ENCODE data around the gene STIP1.
A peak's percentile ranks its signal among the peaks of the same experiment; 100 is the strongest.

Gene STIP1

GRCh38 chr11:64198511-64198910 is 12.5 kb downstream of the STIP1 start:
- DNase-seq (ENCODE audit: low read depth in 3 of 3), result no peak

- no peak for DNase-seq (ENCODE audit: low read depth in 3 of 3)
Measured at GRCh38 chr11:64201543-64201942, 15.6 kb downstream of the STIP1 start.

- DNase-seq (ENCODE audit: low read depth in 3 of 3), result no peak
Measured at GRCh38 chr11:64202992-64203391, 17.0 kb downstream of the STIP1 start.

GRCh38 chr11:64203421-64204079 is 17.6 kb downstream of the STIP1 start:
- DNase-seq (ENCODE audit: low read depth in 3 of 3), result no peak

- DNase-seq (ENCODE audit: low read depth in 3 of 3), result no peak
Measured at GRCh38 chr11:64204080-64204440, 18.1 kb downstream of the STIP1 start.

GRCh38 chr11:64204464-64204989 is 18.6 kb downstream of the STIP1 start:
- DNase-seq (ENCODE audit: low read depth in 3 of 3), result peak in 2 of 3 experiments; percentile 64 to 75

GRCh38 chr11:64206457-64207255 is 20.7 kb downstream of the STIP1 start, which contains the start of gene FERMT3:
Gene FERMT3, plus strand, starts transcription at chr11:64206721. Its CDS starts 644 bp downstream, at chr11:64207365.
- DNase-seq (ENCODE audit: low read depth in 3 of 3), result peak; percentile 58 to 66 (median 63)

GRCh38 chr11:64207256-64208085 is 21.5 kb downstream of the STIP1 start:
- peak; percentile 66 to 76 (median 73) for DNase-seq (ENCODE audit: low read depth in 3 of 3)

- no peak for DNase-seq (ENCODE audit: low read depth in 3 of 3)
Measured at GRCh38 chr11:64208086-64208795, 22.3 kb downstream of the STIP1 start.

- no peak for DNase-seq (ENCODE audit: low read depth in 3 of 3)
Measured at GRCh38 chr11:64208796-64209562, 23.0 kb downstream of the STIP1 start.

- DNase-seq (ENCODE audit: low read depth in 3 of 3), result no peak
Measured at GRCh38 chr11:64209563-64209843, 23.5 kb downstream of the STIP1 start.

- no peak for DNase-seq (ENCODE audit: low read depth in 3 of 3)
Measured at GRCh38 chr11:64210301-64211020, 24.5 kb downstream of the STIP1 start.

GRCh38 chr11:64211181-64211872 is 25.4 kb downstream of the STIP1 start:
- no peak for DNase-seq (ENCODE audit: low read depth in 3 of 3)

- DNase-seq (ENCODE audit: low read depth in 3 of 3), result no peak
Measured at GRCh38 chr11:64216879-64217278, 30.9 kb downstream of the STIP1 start.

- DNase-seq (ENCODE audit: low read depth in 3 of 3), result no peak
Measured at GRCh38 chr11:64218628-64219353, 32.8 kb downstream of the STIP1 start.

- no peak for DNase-seq (ENCODE audit: low read depth in 3 of 3)
Measured at GRCh38 chr11:64219354-64219684, 33.3 kb downstream of the STIP1 start.

GRCh38 chr11:64219755-64220154 is 33.8 kb downstream of the STIP1 start:
- DNase-seq (ENCODE audit: low read depth in 3 of 3), result no peak

- no peak for DNase-seq (ENCODE audit: low read depth in 3 of 3)
Measured at GRCh38 chr11:64220271-64220670, 34.3 kb downstream of the STIP1 start.

GRCh38 chr11:64220798-64221197 is 34.8 kb downstream of the STIP1 start:
- DNase-seq (ENCODE audit: low read depth in 3 of 3), result no peak
